Testis (tissue), 3 donors: ENCODE results near the gene TMED3. TPM values are rescaled to one million over a fixed set of nuclear protein-coding genes. Genes with fewer than 3 reads are reported as not detected.
"Not testable (repeated sequence)": the region's sequence is repeated elsewhere in the genome, so short reads cannot be mapped to it uniquely, and the experiment has no call there.

ENCODE experiments used
- DNase-seq: peaks from one replicate; pipeline ENCODE4 v3.0.0-alpha.2; 2019
- H3K27ac ChIP-seq, 2 donors: fragments of 200-600 bp; sonication (generic); one replicate each; pipeline ENCODE4 v1.5.1; 2019
- H3K27me3 ChIP-seq: fragments of 200-600 bp; sonication (generic); one replicate; pipeline ENCODE4 v1.5.1; 2019
- H3K36me3 ChIP-seq: fragments of 200-600 bp; sonication (generic); one replicate; pipeline ENCODE4 v1.5.1; 2017; ENCODE audit warnings: low read depth; ENCODE audit errors: missing control alignments
- H3K4me1 ChIP-seq: fragments of 200-600 bp; sonication (generic); one replicate; pipeline ENCODE4 v1.5.1; 2019
- H3K4me3 ChIP-seq, 2 donors: fragments of 200-600 bp; sonication (generic); one replicate each; pipeline ENCODE4 v1.5.1; 2017 to 2019
- H3K9me3 ChIP-seq: fragments of 200-600 bp; sonication (generic); one replicate; pipeline ENCODE4 v1.5.1; 2017
- POLR2A ChIP-seq: fragments of 450-650 bp; IDR thresholded peaks from one replicate; pipeline ENCODE4 v1.6.1; 2017; ENCODE audit warnings: antibody characterized with exemption, mild to moderate bottlenecking, moderate library complexity
- WGBS, 2 donors: methylation state at CpG; one replicate each; pipeline ENCODE4 v1.1.5; 2018; 5-methylcytosine and 5-hydroxymethylcytosine counted together
- intact Hi-C: fragments of 100-400 bp; cut with DNase I; formaldehyde crosslinking; loops from one replicate; pipeline ENCODE4 v1.15.1; 2023; ENCODE audit warnings: low total_unique reads
- polyA plus RNA-seq: library from polyadenylated mRNA; stranded (reverse); fragments of 350-450 nt; fragmentation: Illumina TruSeq; extraction: RNeasy Lipid Tissue Mini Kit (QIAGEN cat#74804); gene quantifications from one replicate; pipeline ENCODE4 v1.2.3, GENCODE V29; 2014; ENCODE audit warnings: low read depth, low replicate concordance; ENCODE audit not compliant: insufficient read depth
- total RNA-seq, 2 donors: library from RNA; depleted of rRNA; stranded (reverse); fragments of >200 nt; gene quantifications; one replicate each; pipeline ENCODE4 v1.2.3, GENCODE V29; 2016
- TF ChIP-seq, protein P1 (sequence below), 3 experiments: fragments of 450-650 bp in 2 of 3; fragments of 200-600 bp in 1 of 3; sonication (generic) in 1 of 3; IDR thresholded peaks; one replicate each; pipeline ENCODE4 v1.5.1; 2016 to 2019; ENCODE audit warnings: antibody characterized with exemption in 3 of 3, mild to moderate bottlenecking in 2 of 3, moderate library complexity in 1 of 3

Gene TMED3
- total and polyA plus RNA-seq, 3 donors from 2014 or later = 88.6 to 127 (median 94.0) TPM

DNA sequence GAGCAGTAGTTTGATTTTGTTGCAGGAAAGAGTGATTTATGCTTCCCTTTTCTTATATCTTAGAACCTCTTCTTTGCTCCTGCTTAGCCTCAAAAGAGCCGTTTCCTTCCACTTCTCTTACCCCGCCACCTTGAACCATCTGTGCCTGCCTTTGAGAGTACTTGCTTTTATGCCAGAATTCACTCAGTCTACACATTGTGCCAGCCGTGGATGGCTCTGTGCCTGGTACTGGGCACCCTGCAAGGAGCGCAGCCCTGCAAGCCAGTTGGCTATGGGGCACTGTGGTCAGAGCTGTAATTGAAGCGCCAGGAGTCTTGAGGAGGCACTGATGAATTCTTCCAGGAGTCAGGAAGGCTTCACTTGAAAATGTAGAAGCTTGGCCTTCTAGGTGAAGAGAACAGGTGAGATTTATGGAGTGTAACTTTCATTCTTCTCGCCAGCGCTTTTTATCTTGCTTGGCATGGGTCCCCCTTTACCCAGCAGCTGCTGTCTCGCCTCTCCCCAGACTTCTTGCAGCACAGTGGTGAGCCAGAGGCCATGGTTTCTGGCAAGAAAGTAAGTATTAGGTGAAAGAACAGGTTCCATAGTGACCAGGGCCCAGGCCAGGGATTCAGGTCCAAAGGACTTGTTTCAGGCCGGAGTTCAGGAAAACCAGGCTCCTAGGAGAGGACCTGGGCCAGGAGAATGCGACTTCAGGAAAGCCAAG is 4.9 kb downstream of the TMED3 start:
- H3K36me3 ChIP-seq = no peaks in the 10 kb centered on the region
- H3K4me1 ChIP-seq = peaks cover 6% of the 10 kb centered on the region
- TF ChIP-seq, protein P1, sequence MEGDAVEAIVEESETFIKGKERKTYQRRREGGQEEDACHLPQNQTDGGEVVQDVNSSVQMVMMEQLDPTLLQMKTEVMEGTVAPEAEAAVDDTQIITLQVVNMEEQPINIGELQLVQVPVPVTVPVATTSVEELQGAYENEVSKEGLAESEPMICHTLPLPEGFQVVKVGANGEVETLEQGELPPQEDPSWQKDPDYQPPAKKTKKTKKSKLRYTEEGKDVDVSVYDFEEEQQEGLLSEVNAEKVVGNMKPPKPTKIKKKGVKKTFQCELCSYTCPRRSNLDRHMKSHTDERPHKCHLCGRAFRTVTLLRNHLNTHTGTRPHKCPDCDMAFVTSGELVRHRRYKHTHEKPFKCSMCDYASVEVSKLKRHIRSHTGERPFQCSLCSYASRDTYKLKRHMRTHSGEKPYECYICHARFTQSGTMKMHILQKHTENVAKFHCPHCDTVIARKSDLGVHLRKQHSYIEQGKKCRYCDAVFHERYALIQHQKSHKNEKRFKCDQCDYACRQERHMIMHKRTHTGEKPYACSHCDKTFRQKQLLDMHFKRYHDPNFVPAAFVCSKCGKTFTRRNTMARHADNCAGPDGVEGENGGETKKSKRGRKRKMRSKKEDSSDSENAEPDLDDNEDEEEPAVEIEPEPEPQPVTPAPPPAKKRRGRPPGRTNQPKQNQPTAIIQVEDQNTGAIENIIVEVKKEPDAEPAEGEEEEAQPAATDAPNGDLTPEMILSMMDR (IDR thresholded peaks at IDR 0.05) = no peak
- TF ChIP-seq POLR2A = no peak
- no peak overlapping the region for H3K27ac ChIP-seq
- no peak overlapping the region for H3K4me3 ChIP-seq
- DNase-seq = no peak
- intact Hi-C loops = no loop called here
- no peaks in the 10 kb centered on the region for H3K27me3 ChIP-seq
- 83 to 89% methylated on average over 10 of the region's 10 CpGs for WGBS, 2 donors
- no peaks in the 10 kb centered on the region for H3K9me3 ChIP-seq

DNA sequence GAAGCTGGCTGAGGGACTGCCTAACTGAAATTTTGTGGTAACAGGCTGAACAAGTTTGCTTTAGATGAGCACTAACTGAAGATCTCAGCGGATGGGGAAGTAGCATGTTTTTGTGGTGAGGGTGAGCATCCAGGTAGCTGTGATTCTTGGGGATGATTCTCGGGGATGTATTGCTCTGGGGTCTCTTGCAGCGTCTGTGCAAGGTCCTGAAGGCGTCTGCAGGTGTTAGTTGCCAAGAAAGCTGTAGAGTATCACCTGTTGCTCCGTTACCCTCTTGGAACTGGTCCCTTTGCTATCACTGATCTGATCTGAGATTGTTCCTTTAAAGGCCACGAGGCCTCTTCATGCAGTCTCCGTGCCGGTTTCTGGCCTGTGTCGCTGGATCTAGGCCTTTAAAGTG is 6.0 kb downstream of the TMED3 start:
- DNase-seq = no peak
- 89 to 92% methylated on average over 9 of the region's 9 CpGs for WGBS, 2 donors
- TF ChIP-seq POLR2A = no peak
- TF ChIP-seq, protein P1 (IDR thresholded peaks at IDR 0.05) = no peak
- no peaks in the 10 kb centered on the region for H3K27me3 ChIP-seq
- no peaks in the 10 kb centered on the region for H3K36me3 ChIP-seq
- H3K9me3 ChIP-seq = no peaks in the 10 kb centered on the region
- no peak overlapping the region for H3K4me3 ChIP-seq
- H3K27ac ChIP-seq = no peak overlapping the region
- H3K4me1 ChIP-seq = peaks cover 2% of the 10 kb centered on the region
- intact Hi-C loops = no loop called here

DNA sequence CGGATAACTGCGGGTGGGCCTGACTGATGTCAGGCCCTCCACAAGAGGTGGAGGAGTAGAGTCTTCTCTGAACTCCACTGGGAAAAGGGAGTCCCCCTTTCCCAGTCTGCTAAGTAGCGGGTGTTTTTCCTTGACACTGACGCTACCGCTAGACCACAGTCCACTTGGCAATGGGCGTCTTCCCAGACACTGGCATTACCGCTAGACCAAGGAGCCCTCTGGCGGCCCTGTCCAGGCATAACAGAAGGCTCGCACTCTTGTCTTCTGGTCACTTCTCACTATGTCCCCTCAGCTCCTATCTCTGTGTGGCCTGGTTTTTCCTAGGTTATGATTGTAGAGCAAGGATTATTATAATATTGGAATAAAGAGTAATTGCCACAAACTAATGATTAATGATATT is 9.1 kb downstream of the TMED3 start:
- not testable (repeated sequence) for H3K27me3 ChIP-seq, H3K4me3 ChIP-seq, DNase-seq, H3K27ac ChIP-seq, H3K4me1 ChIP-seq, H3K9me3 ChIP-seq, H3K36me3 ChIP-seq
- WGBS, 2 donors = 96 to 97% methylated on average over 9 of the region's 9 CpGs
- intact Hi-C loops = loop anchor here (5.0 kb wide), 1 partner anchor 507 kb away; no protein-coding TSS in a partner anchor

DNA sequence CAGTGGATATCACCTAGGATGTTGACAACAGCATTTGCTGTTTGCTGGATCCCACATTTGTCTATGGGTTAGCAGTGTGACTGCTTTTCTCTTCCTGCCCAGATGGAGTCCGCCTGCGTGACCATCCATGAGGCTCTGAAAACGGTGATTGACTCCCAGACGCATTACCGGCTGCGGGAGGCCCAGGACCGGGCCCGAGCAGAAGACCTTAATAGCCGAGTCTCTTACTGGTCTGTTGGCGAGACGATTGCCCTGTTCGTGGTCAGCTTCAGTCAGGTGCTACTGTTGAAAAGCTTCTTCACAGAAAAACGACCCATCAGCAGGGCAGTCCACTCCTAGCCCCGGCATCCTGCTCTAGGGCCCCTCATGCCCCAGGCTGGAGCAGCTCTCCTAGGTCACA is 11.0 kb downstream of the TMED3 start:
- Histone ChIP-seq H3K4me1 (no peaks in the 10 kb centered on the region), H3K27me3 (no peaks in the 10 kb centered on the region), H3K4me3 (no peak overlapping the region), H3K36me3 (no peaks in the 10 kb centered on the region), H3K27ac (no peak overlapping the region), H3K9me3 (no peaks in the 10 kb centered on the region)
- no peak for DNase-seq
- TF ChIP-seq, protein P1 (IDR thresholded peaks at IDR 0.05) = no peak
- TF ChIP-seq POLR2A = no peak
- 93 to 100% methylated on average over 2 to 14 of the region's 14 CpGs for WGBS, 2 donors
- intact Hi-C loops = loop anchor here (5.0 kb wide), 1 partner anchor 505 kb away; no protein-coding TSS in a partner anchor

DNA sequence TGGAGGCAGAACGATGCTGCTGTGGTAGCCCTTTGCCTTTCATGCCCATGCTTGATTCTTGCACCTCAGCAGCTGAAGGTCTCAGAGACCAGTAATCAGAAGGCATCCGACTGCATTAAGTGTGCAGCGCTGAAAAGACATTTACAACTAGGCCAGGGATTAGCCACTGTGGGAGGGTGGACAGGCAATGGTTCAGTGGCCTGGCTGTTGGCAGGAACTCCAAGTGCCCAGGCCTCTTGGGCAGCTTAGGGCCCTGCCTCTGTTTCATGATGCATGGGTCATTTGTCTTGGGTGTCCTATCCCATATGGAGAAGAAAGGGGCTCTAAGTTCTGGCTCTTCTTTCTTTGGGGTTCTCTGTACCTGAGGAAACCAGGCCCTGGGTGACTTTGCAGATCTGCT is 11.4 kb downstream of the TMED3 start:
- no peaks in the 10 kb centered on the region for H3K36me3 ChIP-seq

More for the DNA sequence above, 11.4 kb downstream of the TMED3 start:
- Histone ChIP-seq H3K4me3 (no peak overlapping the region), H3K27me3 (no peaks in the 10 kb centered on the region), H3K4me1 (no peaks in the 10 kb centered on the region), H3K27ac (no peak overlapping the region), H3K9me3 (no peaks in the 10 kb centered on the region)
- WGBS, 2 donors = 83% methylated on average over 3 of the region's 3 CpGs; no CpG with 5 or more reads in 1 of the 2 donors
- intact Hi-C loops = loop anchor here (5.0 kb wide), 1 partner anchor 505 kb away; no protein-coding TSS in a partner anchor
- no peak for DNase-seq
- TF ChIP-seq POLR2A = no peak
- TF ChIP-seq, protein P1 (IDR thresholded peaks at IDR 0.05) = no peak
